ENCODE measurements around the gene PIERCE2. TPM values are rescaled to one million over a fixed set of nuclear protein-coding genes. Genes with fewer than 3 reads are reported as not detected.
"Not testable (repeated sequence)": the region's sequence is repeated elsewhere in the genome, so short reads cannot be mapped to it uniquely, and the experiment has no call there.

PIERCE2 gene
- polyA plus RNA-seq, 2 of the 4 experiments (the other 2 are of a cell fraction): 4.3 to 13.4 TPM

GRCh38 chr15:55420171-55420866, 12.0 kb downstream of the PIERCE2 start:
- CTCF ChIA-PET: interaction anchor here (1.0 to 2.1 kb wide), 4 partner anchors 10 to 19 kb away, joined by 4 to 12 read pairs (median 8); partner anchors contain the start of genes CCPG1 and PIERCE2
- Histone ChIP-seq H3K9me3 (no peaks in the 10 kb centered on the region), H3K27ac (no peak overlapping the region), H3K4me2 (no peak overlapping the region), H3K4me3 (no peak overlapping the region), H3K4me1 (no peaks in the 10 kb centered on the region)
- POLR2A ChIA-PET: no interaction called here
- TF ChIP-seq HOXA7 (CRISPR knock-in tag; IDR thresholded peaks at IDR 0.05) (no peak), NFE2L2 (conservative IDR thresholded peaks at IDR 0.05; ENCODE audit: low read length) (no peak), HDAC2 (IDR thresholded peaks at IDR 0.05) (no peak), ZC3H11A (IDR thresholded peaks at IDR 0.05) (no peak), CBX2 (IDR thresholded peaks at IDR 0.05; ENCODE audit: borderline replicate concordance, low read depth) (no peak), KDM1A (IDR thresholded peaks at IDR 0.05; ENCODE audit: low read depth) (no peak), CHD2 (IDR thresholded peaks at IDR 0.05; ENCODE audit: low read length, partially characterized antibody) (no peak), TFCP2L1 (CRISPR knock-in tag; IDR thresholded peaks at IDR 0.05) (no peak), HEYL (CRISPR knock-in tag; IDR thresholded peaks at IDR 0.05) (no peak), RARB (CRISPR knock-in tag; IDR thresholded peaks at IDR 0.05) (no peak), NPAS2 (CRISPR knock-in tag; IDR thresholded peaks at IDR 0.05; ENCODE audit: borderline replicate concordance) (no peak), BCL3 (IDR thresholded peaks at IDR 0.05) (no peak), ZFP36 (IDR thresholded peaks at IDR 0.05; ENCODE audit: borderline replicate concordance, partially characterized antibody) (no peak)
- DNase-seq (ENCODE audit: low read depth in 1 of 2, low spot score in 1 of 2) (no peak), ATAC-seq (no peak), FAIRE-seq (no peak)

GRCh38 chr15:55422089-55422488, 13.8 kb downstream of the PIERCE2 start:
- ChIA-PET CTCF (interaction anchor here (0.8 to 1.9 kb wide), 4 partner anchors 14 to 57 kb away, joined by 3 to 15 read pairs (median 4); partner anchors contain the start of gene PIERCE2), POLR2A (no interaction called here)
- Histone ChIP-seq H3K27ac (no peak overlapping the region), H3K4me3 (no peak overlapping the region), H3K4me1 (no peaks in the 10 kb centered on the region), H3K9me3 (no peaks in the 10 kb centered on the region), H3K4me2 (no peak overlapping the region)
- no peak for TF ChIP-seq MYC (IDR thresholded peaks at IDR 0.05; ENCODE audit: borderline replicate concordance, low read length)
- TF ChIP-seq EHF (CRISPR knock-in tag; IDR thresholded peaks at IDR 0.05): no peak
- TF ChIP-seq POLR2AphosphoS2 (conservative IDR thresholded peaks at IDR 0.05; ENCODE audit: low read length): no peak
- no peak for TF ChIP-seq HOXB13 (CRISPR knock-in tag; IDR thresholded peaks at IDR 0.05; ENCODE audit: low read depth)
- no peak for TF ChIP-seq MAFK (IDR thresholded peaks at IDR 0.05; ENCODE audit: partially characterized antibody)
- TF ChIP-seq ZC3H11A (IDR thresholded peaks at IDR 0.05): no peak
- no peak for TF ChIP-seq FOXS1 (CRISPR knock-in tag; IDR thresholded peaks at IDR 0.05)
- TF ChIP-seq MAX (IDR thresholded peaks at IDR 0.05): no peak
- no peak for TF ChIP-seq NR3C1 (IDR thresholded peaks at IDR 0.05)
- ATAC-seq: no peak
- no peak for FAIRE-seq
- DNase-seq (ENCODE audit: low read depth in 1 of 2, low spot score in 1 of 2): no peak
- 0% methylated on average over 1 of the region's 1 CpG for WGBS (ENCODE audit: missing lambda C conversion rate)

- Histone ChIP-seq H3K4me1 (peaks cover 4% of the 10 kb centered on the region; the same call in 1 of the 3 replicates), H3K27ac (no peak overlapping the region), H3K4me3 (no peak overlapping the region), H3K9me3 (no peaks in the 10 kb centered on the region), H3K4me2 (no peak overlapping the region)
- WGBS (ENCODE audit: missing lambda C conversion rate): 25% methylated on average over 6 of the region's 6 CpGs
- ATAC-seq (peak; percentile 96 to 97), FAIRE-seq (peak; percentile 84), DNase-seq (ENCODE audit: low read depth in 1 of 2, low spot score in 1 of 2) (peak; percentile 64 to 71)
- peak; percentile 78 for TF ChIP-seq CTCF (IDR thresholded peaks at IDR 0.05)
- TF ChIP-seq SMC3 (IDR thresholded peaks at IDR 0.05): peak; percentile 84
- TF ChIP-seq HOXA7 (CRISPR knock-in tag; IDR thresholded peaks at IDR 0.05): no peak
- TF ChIP-seq RAD21 (conservative IDR thresholded peaks at IDR 0.05 in 1 of 2, IDR thresholded peaks at IDR 0.05 in 1 of 2): peak; percentile 82 to 84
- TF ChIP-seq RCOR1 (IDR thresholded peaks at IDR 0.05; ENCODE audit: low read depth, low read length): no peak
- ChIA-PET POLR2A (interaction anchor here (1.7 kb wide), 1 partner anchor 116 kb away, joined by 8 read pairs; the partner anchor contains the start of genes PIGB and PIGBOS1), CTCF (interaction anchor here (0.6 to 4.2 kb wide), 43 partner anchors 9 to 267 kb away, joined by 3 to 24 read pairs (median 3); partner anchors contain the start of genes CCPG1, PIERCE2, PIGB and PIGBOS1)
These were observed 26.9 kb downstream of the PIERCE2 start for GRCh38 chr15:55434989-55435825.

GRCh38 chr15:55443141-55443540, 34.8 kb downstream of the PIERCE2 start:
- CTCF ChIA-PET: interaction anchor here (1.8 kb wide), 1 partner anchor 10 kb away, joined by 4 read pairs; no protein-coding TSS in a partner anchor
- POLR2A ChIA-PET; FAIRE-seq; DNase-seq (ENCODE audit: low read depth in 1 of 2, low spot score in 1 of 2); H3K4me2 ChIP-seq; H3K27ac ChIP-seq; H3K9me3 ChIP-seq; H3K4me3 ChIP-seq; H3K4me1 ChIP-seq: not testable (repeated sequence)
- ATAC-seq: peak in 1 of 2 experiments; percentile 24; a peak in 1 of 6 replicates
- 89% methylated on average over 15 of the region's 15 CpGs for WGBS (ENCODE audit: missing lambda C conversion rate)

Measured in A549 (cell line).